ENCODE data around the gene AVPR1B.

Gene AVPR1B

GRCh38 chr1:206111271-206111927, 5.8 kb downstream of the AVPR1B start:
- no peak for DNase-seq

DNA sequence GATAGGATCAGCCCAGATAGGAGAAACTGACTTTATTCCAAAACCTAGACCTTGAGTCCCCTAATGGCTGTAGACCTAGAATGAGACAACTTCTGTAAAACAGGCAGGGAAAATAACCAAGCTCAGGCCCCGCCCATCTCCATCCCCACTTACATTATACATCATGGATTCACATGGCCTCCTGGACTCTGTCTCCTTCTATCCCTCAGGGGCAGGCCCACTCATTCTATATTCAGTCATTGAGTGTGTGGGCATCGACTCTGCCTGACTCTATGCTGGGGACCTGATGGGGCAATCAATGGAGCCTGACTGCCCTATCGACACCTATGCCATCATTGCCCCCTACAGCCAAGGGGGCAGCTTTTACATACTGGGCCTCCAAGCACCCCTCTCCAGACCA, 6.4 kb downstream of the AVPR1B start:
- no peak for DNase-seq

- DNase-seq, result no peak
Measured at GRCh38 chr1:206110161-206110560, 7.0 kb downstream of the AVPR1B start.

GRCh38 chr1:206109718-206110117, 7.5 kb downstream of the AVPR1B start:
- no peak for DNase-seq

DNA sequence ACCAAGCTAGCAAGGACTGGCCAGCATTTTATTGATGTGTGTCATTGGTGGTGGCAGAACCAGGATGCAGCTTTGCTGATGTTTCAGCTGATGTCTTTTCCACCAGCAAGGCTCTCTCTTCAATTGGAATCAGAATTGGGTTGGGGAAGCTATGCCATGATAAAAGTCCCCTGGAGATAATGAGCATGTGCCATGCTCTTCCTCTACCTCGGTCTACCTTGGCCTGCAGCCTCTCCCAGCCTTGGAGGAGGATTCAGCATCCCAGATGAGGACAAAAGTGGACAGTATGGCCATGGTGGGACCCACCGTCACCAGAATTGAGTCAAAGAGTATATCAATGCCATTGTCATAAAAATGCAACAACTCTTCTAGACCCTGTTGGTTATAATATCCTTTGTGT, 8.6 kb downstream of the AVPR1B start:
- no peak for DNase-seq

GRCh38 chr1:206107168-206107544, 10.0 kb downstream of the AVPR1B start:
- DNase-seq, result no peak

GRCh38 chr1:206106328-206107167, 10.6 kb downstream of the AVPR1B start:
- DNase-seq, result peak; percentile 78

DNA sequence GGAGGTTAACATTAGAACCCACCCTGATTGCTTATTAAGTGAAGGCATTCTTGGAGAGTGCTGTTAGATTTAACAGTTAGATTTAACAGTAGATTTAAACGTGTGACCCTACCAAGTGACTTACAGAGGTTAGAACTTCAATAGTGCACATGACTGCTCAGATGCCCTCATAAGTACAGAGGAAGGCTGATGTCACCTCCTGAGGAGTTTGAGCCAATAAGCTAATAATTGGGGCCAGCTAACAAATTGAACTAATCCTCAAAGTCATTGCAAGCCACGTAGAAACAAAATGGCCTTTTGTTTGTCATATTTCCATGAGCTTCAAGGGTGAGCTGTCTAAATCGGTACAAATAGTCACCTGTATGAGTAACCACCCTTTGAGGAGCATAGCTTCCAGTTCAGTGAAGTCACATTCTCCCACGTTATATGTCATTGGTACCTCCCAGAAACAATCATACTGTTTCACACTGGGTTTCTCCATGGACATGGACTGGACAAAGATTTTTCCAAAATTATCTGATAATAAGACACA, 11.7 kb downstream of the AVPR1B start:
- no peak for DNase-seq

GRCh38 chr1:206103979-206104378, 13.2 kb downstream of the AVPR1B start:
- DNase-seq, result no peak

DNA sequence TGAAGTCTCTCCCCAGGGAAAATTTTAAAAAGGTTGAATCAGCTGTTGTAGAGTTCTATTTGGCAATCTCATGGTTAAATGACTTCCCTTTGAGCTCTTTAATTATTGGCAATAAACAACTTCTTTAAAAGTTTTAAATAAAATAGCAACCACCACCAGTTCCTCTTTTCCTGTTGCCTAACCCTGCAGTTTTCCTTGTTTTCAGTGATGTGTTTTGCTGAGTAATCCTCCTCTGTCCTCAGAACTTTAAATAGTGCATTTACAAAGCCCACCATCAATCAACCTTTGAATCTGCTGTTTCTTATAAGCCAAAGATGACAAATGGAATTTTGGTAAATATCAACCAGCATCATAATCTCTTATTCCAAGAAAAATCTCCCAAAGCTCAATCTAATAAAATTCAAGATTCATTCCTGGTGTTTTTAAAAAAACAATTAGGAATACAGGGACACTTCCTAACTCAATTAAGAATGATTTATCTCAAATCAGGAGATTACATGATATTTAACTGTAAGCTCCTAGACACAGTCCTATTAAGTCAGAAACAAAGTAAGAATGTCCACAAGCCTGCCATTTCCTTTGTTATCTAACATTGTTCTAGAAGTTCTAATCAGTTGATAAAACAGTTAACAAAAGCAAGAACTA, 14.8 kb downstream of the AVPR1B start:
- DNase-seq, result no peak

GRCh38 chr1:206101351-206102045, 15.7 kb downstream of the AVPR1B start:
- DNase-seq, result no peak

DNA sequence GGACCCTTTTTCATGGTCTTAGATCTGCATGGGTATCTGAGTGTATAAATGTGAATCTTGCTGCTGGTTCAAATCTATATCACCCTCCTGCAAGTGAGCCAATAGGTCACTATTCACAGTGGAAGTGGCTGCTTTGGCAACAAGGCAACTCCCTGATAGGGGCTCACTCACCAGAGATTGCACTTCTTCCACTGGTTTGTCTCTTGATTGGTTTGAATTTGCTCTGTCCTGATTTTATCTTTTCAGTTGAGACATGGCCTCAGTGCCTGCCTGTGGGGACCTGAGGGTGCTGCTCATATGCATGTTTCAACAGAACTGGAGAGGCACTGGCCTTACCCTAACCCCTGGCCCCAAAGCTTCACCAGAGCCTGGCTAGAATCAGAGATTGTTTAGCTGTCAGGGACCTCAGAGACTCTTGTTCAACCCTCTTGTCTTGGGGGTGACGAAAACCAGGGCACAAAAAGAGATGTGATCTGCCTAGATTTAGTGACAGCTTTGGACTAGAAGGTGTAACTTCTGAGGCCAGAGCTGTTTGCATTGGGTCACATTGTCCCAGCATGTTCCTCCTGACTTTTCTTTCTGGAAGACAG, 16.9 kb downstream of the AVPR1B start:
- no peak for DNase-seq

DNA sequence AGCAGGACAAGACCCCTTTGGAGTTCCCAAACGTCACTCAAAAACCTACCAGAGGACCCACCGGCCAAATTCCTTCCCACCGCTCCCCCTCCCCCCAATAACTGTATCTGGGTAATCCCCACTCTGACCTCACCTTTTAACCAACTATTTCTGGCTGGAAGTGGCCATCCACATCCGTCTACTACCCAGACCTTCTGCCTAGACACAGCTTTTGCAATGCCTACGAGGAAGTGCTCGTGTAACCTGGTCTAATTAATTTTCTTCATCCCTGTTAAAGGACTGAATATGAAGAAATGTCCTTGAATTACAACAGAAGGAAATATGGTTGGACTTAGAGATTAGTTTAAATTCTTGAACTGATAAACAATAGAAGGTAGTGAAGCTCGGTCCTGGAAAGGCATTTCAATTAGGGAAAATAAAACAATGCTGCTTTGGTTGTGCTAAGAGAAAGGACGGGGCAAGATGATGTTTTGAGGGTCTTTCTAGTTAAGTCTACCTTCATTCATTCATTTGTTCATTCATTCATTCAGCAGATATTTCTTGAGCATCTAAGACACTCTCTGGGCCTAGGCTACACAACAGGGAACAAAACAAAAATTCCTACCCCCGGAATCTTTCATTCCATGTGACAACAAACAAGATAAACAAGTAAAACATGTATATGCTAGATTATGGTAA, 18.8 kb downstream of the AVPR1B start:
- DNase-seq, result no peak

DNA sequence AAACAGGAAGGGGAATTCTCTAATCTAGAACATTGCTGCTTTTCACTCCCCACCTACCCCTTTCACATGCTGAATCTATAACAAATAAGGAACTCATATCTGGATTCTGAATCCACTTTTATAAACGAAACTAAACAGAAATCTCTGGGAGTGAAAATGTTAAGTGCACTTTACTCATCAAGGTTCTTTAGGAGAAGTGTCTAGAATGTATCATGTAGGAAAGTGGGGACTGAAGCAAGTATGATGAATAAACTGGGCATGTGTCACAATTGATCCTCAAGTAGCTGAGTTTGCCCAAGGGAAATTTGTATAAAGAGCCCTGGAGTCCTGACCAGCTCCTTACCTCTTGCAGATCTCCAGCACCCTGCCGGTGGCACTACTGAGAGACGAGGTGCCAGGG, 19.8 kb downstream of the AVPR1B start:
- DNase-seq, result no peak

- no peak for DNase-seq
Measured at GRCh38 chr1:206094024-206094423, 23.2 kb downstream of the AVPR1B start.

GRCh38 chr1:206089341-206089740, 27.8 kb downstream of the AVPR1B start:
- no peak for DNase-seq

DNA sequence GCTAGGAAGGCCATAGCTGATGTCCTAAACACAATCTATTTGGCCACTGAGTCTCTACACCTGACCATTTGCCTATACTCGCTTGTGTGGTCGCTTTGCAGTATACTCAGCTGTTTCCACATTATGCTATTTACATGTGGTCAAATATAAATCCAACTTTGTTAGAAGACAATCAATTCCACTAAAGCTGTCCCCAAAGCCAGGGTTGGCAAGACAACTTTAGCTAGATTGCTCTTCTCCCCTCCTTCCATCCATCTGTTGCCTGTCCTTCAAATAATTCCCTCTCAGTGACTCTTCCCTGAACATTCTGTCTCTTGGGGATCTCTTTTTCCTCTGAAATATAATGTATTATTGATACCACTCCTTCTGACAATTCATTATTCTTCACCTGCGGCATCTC, 30.1 kb downstream of the AVPR1B start:
- no peak for DNase-seq

- no peak for DNase-seq
Measured at GRCh38 chr1:206083750-206084149, 33.4 kb downstream of the AVPR1B start.

DNA sequence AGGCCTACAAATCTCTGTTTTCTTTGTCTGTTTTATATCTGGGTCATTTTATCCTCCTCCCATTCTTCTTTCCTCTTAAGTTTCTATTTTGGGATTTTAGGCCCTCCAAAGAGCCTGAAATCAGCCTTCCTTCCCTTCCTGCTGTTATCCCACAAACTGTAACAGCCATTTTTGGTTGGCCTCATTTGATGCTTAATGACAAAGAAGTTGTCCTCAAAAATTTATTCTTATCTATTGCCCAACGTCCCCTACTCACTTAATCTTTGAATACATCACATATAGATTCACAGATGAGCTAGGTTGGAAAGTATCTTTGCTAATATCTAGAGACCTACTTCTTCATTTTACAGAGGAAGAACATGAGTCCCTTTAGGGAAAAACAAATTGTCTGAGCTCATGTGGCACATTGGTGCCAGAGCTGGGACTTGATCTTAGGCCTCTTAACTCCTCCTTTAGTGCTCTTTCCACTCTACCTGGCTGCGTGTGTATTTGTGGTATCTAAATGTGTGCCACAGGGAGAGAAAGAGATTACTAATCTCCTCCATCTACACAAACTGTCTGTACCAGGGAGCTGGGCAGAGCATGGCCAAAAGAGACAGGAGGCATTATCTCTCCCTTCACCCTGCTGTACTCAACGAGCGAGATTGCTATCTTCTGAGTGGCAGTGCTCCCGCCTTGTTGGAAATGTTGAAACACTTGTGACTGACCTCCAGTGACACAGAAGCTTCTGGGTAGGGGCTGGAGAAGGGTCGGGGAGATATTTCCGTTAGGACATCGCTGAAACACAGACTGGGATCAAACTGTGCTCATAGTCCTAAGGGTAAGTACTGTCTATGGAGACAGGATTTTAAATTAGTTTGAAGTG, 34.1 kb downstream of the AVPR1B start:
- DNase-seq, result no peak

DNA sequence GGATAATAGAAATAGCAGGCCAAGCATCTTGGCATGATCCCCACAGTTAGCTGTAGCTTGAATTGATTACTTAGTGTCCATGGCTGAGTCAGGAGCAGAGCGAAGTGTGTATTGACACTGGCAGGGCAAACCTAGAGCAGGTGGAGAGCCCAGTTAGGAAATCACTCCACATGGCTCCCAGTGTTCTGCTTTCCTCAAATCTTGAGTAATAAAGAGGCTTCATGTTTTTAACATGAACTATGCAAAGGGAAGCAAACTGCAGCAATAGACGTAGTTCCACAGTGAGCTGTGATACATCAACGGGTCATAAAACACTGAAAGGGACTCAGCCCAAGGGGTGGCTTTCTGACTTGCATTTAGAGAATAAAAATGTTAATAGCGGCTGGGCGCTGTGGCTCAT, 35.3 kb downstream of the AVPR1B start:
- DNase-seq, result no peak
